ENCODE measurements around the gene CD99L2.

The CD99L2 gene

DNA sequence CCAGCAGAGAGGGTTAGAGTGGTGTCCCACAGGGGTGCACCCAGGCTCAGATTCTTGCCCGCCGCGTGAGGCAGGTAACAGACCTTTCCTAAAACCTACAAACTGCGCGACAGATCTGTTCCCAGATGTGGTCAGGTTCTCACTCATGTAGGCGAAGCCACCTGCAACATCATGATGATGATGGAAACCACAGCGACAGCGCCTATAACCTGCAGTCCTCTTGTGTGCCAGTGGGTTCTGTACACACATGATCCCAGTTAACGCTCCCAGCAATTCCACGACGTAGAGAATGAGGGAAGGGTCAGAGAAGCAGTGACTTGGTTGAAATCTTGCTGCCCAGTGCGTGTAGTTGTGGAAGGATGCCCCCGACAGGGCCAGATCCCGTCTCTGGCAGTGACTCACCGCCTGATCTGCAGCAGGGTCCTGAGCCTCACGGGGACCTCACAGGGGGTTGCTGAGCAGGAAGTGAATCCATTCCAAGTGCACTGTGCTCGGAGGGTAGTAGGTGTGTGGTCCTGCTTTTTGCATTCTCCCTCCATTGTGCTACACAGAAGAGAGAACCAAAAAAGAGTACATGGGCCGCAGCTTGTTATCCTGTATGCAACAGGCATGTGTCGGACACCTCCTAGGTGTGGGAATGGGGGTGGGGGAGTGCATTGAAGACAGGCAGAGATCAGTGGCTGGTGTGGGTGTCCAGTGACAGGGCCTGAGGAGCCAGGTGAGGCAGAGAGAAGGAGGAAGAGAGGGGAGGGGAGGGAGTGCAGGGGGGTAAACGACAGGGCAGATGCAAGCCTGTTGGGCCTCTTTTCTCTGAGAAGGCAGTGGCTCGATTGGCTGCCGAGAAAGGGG is 138.7 kb downstream of the CD99L2 start:
- DNase-seq, result no peak

- DNase-seq, result no peak
These were observed 141.1 kb downstream of the CD99L2 start for GRCh38 chrX:150757371-150757770.

GRCh38 chrX:150753968-150754367 is 144.5 kb downstream of the CD99L2 start:
- DNase-seq, result no peak

DNA sequence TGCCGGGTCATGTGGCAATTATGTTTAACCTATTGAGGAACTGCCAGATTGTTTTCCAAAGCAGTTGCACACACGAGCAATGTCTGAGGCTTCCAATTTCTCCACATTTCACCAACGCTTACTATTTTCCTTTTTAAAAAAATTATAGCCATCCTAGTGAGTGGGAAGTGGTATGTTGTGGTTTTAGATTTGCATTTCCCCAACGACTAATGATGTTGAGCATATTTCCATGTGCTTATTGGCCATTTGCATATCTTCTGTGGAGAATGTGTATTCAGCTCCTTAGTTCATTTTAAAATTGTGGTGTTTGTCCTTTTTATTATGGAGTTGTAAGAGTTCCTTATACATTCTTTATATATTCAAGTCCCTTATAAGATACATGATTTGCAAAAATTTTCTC is 145.1 kb downstream of the CD99L2 start:
- DNase-seq, result no peak

DNA sequence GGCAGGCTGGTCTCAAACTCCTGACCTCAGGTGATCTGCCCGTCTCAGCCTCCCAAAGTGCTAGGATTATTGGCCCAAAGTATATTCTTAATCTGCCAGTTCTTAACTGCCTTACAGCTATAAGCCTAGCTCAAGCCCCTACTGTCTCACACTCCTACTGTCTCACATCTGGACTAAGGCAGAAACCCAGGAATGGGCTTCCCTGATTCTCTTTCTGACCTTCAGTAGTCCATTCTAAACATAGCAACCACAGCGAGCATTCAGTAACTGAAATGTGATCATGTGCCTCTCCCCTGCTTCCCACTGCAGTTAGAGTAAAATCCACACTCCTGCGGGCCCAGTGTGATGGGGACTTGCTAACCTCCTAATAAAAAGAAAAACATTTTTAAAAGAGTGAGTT is 146.3 kb downstream of the CD99L2 start:
- DNase-seq, result no peak

- no peak for DNase-seq
These were observed 162.0 kb downstream of the CD99L2 start for GRCh38 chrX:150736475-150736874.

DNA sequence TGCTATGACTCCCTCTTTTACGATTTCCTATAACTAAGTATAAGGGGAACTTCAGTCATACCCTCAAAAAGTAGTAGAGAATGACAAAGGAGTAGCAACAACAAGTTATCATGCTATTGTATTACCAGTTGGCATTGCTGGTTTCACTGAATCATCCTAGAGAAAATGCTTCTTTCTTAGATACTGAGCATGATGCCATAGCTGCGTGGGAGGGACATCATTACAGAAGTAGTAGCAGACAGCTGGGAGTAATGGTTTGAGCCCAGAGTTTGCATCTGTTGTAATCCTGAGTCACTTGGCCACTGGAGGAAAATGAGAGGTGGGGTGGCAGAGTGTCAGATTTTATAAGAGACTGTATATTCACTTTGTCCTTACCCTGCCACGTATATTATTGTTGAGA is 166.7 kb downstream of the CD99L2 start:
- no peak for DNase-seq

DNA sequence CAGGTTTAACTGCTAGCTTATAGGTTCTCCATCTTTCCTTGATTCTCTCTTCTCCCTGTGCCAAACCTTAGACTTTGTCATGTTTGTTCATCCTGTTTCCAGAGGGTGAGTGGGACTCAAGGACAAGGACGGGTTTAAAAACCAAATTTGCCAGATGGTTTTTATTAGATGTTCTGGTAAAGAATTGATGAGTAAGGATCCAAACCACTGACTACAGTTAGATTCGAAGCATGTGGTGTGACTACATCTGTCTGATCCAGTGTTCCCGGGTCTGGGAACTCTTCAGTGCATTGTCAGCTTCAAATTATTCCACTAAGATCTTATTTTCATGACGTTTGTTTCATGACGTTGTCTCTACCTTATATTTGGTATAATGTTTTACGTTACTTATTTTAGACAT is 167.7 kb downstream of the CD99L2 start:
- no peak for DNase-seq

- no peak for DNase-seq
These were observed 168.5 kb downstream of the CD99L2 start for GRCh38 chrX:150729956-150730355.

GRCh38 chrX:150719621-150720020 is 178.8 kb downstream of the CD99L2 start:
- no peak for DNase-seq
